HEK293T (cell line): Measurements from ENCODE around the gene FHL1.

Experiments used
- ARNT ChIP-seq: fragments of 450-650 bp; IDR thresholded peaks from 2 replicates; pipeline ENCODE4 v1.6.1; 2017; ENCODE audit warnings: mild to moderate bottlenecking
- FOXA1 ChIP-seq: fragments of 450-650 bp; IDR thresholded peaks from 2 replicates; pipeline ENCODE4 v1.6.1; 2016; ENCODE audit warnings: mild to moderate bottlenecking
- FOXM1 ChIP-seq: fragments of 450-650 bp; IDR thresholded peaks from 2 replicates; pipeline ENCODE4 v1.6.1; 2017; ENCODE audit warnings: mild to moderate bottlenecking, borderline replicate concordance
- PKNOX1 ChIP-seq: fragments of 450-650 bp; IDR thresholded peaks from 2 replicates; pipeline ENCODE4 v1.6.1; 2016
- SP1 ChIP-seq: fragments of 450-650 bp; IDR thresholded peaks from 2 replicates; pipeline ENCODE4 v1.6.1; 2017
- SUZ12 ChIP-seq: fragments of 450-650 bp; IDR thresholded peaks from 2 replicates; pipeline ENCODE4 v1.6.1; 2016; ENCODE audit warnings: mild to moderate bottlenecking
- ZNF384 ChIP-seq: fragments of 450-650 bp; IDR thresholded peaks from 2 replicates; pipeline ENCODE4 v1.6.1; 2016

GRCh38 chrX:136209016-136209738 lies 61.8 kb downstream of the FHL1 start:
- TF ChIP-seq ZNF384 (no peak), FOXM1 (no peak), PKNOX1 (no peak), SUZ12 (no peak), SP1 (no peak), ARNT (no peak), FOXA1 (no peak)
